Measurements from ENCODE around the gene KRT39. TPM values are rescaled to one million over a fixed set of nuclear protein-coding genes. Genes with fewer than 3 reads are reported as not detected.

Gene KRT39
- polyA plus RNA-seq, 2 of the 4 experiments (the other 2 are of a cell fraction), result not detected

DNA sequence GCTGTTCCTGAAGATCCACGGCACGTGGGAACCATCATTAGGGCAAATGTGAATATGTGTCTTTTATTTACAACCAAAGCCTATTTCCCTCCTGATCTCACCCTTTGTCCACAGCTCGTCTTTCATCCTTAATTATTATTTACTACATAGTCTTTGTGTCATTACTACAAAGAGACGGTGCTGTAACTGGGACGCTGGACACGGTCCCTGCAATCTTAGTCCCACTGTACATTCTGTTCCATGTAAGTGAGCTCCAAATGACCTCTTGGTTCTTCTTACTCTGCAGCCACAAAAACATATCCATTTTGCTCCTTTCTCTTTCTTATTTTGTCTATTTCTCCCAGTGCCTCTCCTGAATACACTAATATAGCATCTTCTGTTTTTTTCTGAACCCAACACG is 16.6 kb downstream of the KRT39 start (continued):
- TF ChIP-seq KDM5A (IDR thresholded peaks at IDR 0.05) (no peak), HEYL (CRISPR knock-in tag; IDR thresholded peaks at IDR 0.05) (no peak), RFX5 (IDR thresholded peaks at IDR 0.05) (no peak), CEBPB (IDR thresholded peaks at IDR 0.05) (no peak)
- TF ChIP-seq, protein P1, sequence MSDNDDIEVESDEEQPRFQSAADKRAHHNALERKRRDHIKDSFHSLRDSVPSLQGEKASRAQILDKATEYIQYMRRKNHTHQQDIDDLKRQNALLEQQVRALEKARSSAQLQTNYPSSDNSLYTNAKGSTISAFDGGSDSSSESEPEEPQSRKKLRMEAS (IDR thresholded peaks at IDR 0.05), result no peak

DNA sequence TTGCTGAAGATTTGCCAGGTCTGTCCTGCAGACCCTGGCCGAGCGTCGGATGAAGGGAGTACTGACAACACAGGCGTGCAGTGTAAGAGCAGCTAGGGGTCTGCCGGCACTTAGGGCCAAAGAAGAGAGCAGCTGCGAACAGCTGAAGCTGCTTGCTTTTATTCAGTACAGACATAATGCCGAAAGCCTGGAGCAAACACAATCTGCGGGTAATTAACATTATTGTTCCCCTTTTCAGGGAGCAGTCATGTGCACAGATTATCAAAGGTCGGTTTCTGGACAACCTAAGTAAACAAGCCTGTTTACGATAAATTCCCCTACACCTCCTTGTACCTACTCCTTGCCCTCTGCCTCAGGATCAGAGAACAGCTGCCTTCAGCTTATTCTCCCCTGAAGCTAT is 17.3 kb downstream of the KRT39 start:
- Histone ChIP-seq H3K27ac (peak overlapping the region in 1 of 2 experiments; percentile 19; a peak in 1 of 6 replicates), H3K9me3 (no peaks in the 10 kb centered on the region), H3K4me2 (peak overlapping the region; percentile 19; the same call in 1 of the 3 replicates), H3K4me1 (peaks cover 17% of the 10 kb centered on the region; the same call in 2 of the 3 replicates), H3K4me3 (no peak overlapping the region)
- FAIRE-seq, result no peak
- WGBS (ENCODE audit: missing lambda C conversion rate), result 57% methylated on average over 10 of the region's 10 CpGs
- TF ChIP-seq, protein P2, sequence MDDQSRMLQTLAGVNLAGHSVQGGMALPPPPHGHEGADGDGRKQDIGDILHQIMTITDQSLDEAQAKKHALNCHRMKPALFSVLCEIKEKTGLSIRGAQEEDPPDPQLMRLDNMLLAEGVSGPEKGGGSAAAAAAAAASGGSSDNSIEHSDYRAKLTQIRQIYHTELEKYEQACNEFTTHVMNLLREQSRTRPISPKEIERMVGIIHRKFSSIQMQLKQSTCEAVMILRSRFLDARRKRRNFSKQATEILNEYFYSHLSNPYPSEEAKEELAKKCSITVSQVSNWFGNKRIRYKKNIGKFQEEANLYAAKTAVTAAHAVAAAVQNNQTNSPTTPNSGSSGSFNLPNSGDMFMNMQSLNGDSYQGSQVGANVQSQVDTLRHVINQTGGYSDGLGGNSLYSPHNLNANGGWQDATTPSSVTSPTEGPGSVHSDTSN (IDR thresholded peaks at IDR 0.05), result no peak
- no peak for TF ChIP-seq HOXB5 (CRISPR knock-in tag; IDR thresholded peaks at IDR 0.05)
- TF ChIP-seq, protein P3, sequence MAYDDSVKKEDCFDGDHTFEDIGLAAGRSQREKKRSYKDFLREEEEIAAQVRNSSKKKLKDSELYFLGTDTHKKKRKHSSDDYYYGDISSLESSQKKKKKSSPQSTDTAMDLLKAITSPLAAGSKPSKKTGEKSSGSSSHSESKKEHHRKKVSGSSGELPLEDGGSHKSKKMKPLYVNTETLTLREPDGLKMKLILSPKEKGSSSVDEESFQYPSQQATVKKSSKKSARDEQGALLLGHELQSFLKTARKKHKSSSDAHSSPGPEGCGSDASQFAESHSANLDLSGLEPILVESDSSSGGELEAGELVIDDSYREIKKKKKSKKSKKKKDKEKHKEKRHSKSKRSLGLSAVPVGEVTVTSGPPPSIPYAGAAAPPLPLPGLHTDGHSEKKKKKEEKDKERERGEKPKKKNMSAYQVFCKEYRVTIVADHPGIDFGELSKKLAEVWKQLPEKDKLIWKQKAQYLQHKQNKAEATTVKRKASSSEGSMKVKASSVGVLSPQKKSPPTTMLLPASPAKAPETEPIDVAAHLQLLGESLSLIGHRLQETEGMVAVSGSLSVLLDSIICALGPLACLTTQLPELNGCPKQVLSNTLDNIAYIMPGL (CRISPR knock-in tag; IDR thresholded peaks at IDR 0.05; ENCODE audit: borderline replicate concordance), result no peak
- TF ChIP-seq, protein P4, sequence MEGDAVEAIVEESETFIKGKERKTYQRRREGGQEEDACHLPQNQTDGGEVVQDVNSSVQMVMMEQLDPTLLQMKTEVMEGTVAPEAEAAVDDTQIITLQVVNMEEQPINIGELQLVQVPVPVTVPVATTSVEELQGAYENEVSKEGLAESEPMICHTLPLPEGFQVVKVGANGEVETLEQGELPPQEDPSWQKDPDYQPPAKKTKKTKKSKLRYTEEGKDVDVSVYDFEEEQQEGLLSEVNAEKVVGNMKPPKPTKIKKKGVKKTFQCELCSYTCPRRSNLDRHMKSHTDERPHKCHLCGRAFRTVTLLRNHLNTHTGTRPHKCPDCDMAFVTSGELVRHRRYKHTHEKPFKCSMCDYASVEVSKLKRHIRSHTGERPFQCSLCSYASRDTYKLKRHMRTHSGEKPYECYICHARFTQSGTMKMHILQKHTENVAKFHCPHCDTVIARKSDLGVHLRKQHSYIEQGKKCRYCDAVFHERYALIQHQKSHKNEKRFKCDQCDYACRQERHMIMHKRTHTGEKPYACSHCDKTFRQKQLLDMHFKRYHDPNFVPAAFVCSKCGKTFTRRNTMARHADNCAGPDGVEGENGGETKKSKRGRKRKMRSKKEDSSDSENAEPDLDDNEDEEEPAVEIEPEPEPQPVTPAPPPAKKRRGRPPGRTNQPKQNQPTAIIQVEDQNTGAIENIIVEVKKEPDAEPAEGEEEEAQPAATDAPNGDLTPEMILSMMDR (IDR thresholded peaks at IDR 0.05), result no peak
- TF ChIP-seq RCOR1 (IDR thresholded peaks at IDR 0.05; ENCODE audit: low read depth, low read length), result no peak
- no peak for TF ChIP-seq POLR2A (IDR thresholded peaks at IDR 0.05; ENCODE audit: low read length)
- TF ChIP-seq RFX5 (IDR thresholded peaks at IDR 0.05), result no peak
- TF ChIP-seq JUN (IDR thresholded peaks at IDR 0.05), result no peak
- TF ChIP-seq EHF (CRISPR knock-in tag; IDR thresholded peaks at IDR 0.05), result no peak
- TF ChIP-seq HOXB13 (CRISPR knock-in tag; IDR thresholded peaks at IDR 0.05; ENCODE audit: low read depth), result no peak
- TF ChIP-seq RAD21 (conservative IDR thresholded peaks at IDR 0.05 in 1 of 2, IDR thresholded peaks at IDR 0.05 in 1 of 2), result no peak
- TF ChIP-seq ZC3H11A (IDR thresholded peaks at IDR 0.05), result no peak
- TF ChIP-seq CBX8 (IDR thresholded peaks at IDR 0.05), result no peak
- TF ChIP-seq, protein P5, sequence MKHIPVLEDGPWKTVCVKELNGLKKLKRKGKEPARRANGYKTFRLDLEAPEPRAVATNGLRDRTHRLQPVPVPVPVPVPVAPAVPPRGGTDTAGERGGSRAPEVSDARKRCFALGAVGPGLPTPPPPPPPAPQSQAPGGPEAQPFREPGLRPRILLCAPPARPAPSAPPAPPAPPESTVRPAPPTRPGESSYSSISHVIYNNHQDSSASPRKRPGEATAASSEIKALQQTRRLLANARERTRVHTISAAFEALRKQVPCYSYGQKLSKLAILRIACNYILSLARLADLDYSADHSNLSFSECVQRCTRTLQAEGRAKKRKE (CRISPR knock-in tag; IDR thresholded peaks at IDR 0.05; ENCODE audit: low read depth), result no peak
- TF ChIP-seq KDM5A (IDR thresholded peaks at IDR 0.05), result no peak
- POLR2A ChIA-PET, result no interaction called here
- peak in 1 of 2 experiments; percentile 39; a peak in 1 of 6 replicates for ATAC-seq
- CTCF ChIA-PET, result interaction anchor here (1.9 kb wide), 1 partner anchor 13 kb away, joined by 5 read pairs; no protein-coding TSS in a partner anchor
- no peak for DNase-seq (ENCODE audit: low read depth in 1 of 2, low spot score in 1 of 2)

DNA sequence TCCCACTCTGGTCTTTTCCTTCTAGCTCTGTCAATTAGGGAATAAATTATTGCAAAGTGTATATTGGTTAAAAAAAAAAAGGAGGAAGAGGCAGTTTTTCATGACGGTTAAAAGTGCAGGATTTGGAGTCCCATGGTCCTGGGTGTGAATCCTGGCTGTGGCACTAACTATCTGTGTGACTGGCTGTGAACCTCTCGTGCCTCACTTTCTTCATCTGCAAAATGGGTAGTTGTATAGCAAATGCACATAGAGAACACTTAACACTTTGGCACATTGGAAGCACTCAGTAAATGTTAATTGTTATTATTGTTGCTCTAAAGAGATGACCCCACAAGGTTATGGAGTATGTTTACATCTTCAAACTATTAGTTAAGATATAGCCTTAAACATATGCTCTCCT is 18.8 kb downstream of the KRT39 start:
- H3K27ac ChIP-seq, result no peak overlapping the region
- ATAC-seq (no peak), FAIRE-seq (no peak), DNase-seq (ENCODE audit: low read depth in 1 of 2, low spot score in 1 of 2) (no peak)
- 62% methylated on average over 2 of the region's 2 CpGs for WGBS (ENCODE audit: missing lambda C conversion rate)
- ChIA-PET POLR2A (no interaction called here), CTCF (interaction anchor here (0.8 to 1.2 kb wide), 3 partner anchors 16 to 91 kb away, joined by 3 to 4 read pairs (median 3); no protein-coding TSS in a partner anchor)
- no peaks in the 10 kb centered on the region for H3K9me3 ChIP-seq
- peaks cover 9% of the 10 kb centered on the region; the same call in 2 of the 3 replicates for H3K4me1 ChIP-seq
- H3K4me2 ChIP-seq, result no peak overlapping the region
- no peak overlapping the region for H3K4me3 ChIP-seq
- TF ChIP-seq POLR2A (IDR thresholded peaks at IDR 0.05; ENCODE audit: low read length), result no peak
- TF ChIP-seq EHF (CRISPR knock-in tag; IDR thresholded peaks at IDR 0.05), result no peak
- no peak for TF ChIP-seq NR3C1 (IDR thresholded peaks at IDR 0.05)
- TF ChIP-seq, protein P6, sequence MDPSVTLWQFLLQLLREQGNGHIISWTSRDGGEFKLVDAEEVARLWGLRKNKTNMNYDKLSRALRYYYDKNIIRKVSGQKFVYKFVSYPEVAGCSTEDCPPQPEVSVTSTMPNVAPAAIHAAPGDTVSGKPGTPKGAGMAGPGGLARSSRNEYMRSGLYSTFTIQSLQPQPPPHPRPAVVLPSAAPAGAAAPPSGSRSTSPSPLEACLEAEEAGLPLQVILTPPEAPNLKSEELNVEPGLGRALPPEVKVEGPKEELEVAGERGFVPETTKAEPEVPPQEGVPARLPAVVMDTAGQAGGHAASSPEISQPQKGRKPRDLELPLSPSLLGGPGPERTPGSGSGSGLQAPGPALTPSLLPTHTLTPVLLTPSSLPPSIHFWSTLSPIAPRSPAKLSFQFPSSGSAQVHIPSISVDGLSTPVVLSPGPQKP (IDR thresholded peaks at IDR 0.05; ENCODE audit: low read depth, low read length), result no peak
- no peak for TF ChIP-seq NFE2L2 (conservative IDR thresholded peaks at IDR 0.05; ENCODE audit: low read length)
- TF ChIP-seq MAZ (IDR thresholded peaks at IDR 0.05; ENCODE audit: borderline replicate concordance, low read depth, low read length), result no peak
- TF ChIP-seq SMC3 (IDR thresholded peaks at IDR 0.05), result no peak
- no peak for TF ChIP-seq RNF2 (IDR thresholded peaks at IDR 0.05; ENCODE audit: borderline replicate concordance, low read depth)
- TF ChIP-seq, protein P7, sequence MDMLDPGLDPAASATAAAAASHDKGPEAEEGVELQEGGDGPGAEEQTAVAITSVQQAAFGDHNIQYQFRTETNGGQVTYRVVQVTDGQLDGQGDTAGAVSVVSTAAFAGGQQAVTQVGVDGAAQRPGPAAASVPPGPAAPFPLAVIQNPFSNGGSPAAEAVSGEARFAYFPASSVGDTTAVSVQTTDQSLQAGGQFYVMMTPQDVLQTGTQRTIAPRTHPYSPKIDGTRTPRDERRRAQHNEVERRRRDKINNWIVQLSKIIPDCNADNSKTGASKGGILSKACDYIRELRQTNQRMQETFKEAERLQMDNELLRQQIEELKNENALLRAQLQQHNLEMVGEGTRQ (IDR thresholded peaks at IDR 0.05), result no peak
- TF ChIP-seq NPAS2 (CRISPR knock-in tag; IDR thresholded peaks at IDR 0.05; ENCODE audit: borderline replicate concordance), result no peak
- no peak for TF ChIP-seq EP300 (IDR thresholded peaks at IDR 0.05)
- TF ChIP-seq ZNF302 (CRISPR knock-in tag; IDR thresholded peaks at IDR 0.05), result no peak
- no peak for TF ChIP-seq MYC (IDR thresholded peaks at IDR 0.05; ENCODE audit: borderline replicate concordance, low read length)
- TF ChIP-seq JUNB (IDR thresholded peaks at IDR 0.05), result no peak

Measured in A549 (cell line).